Fibroblast of skin of scalp (primary cell): Measurements from ENCODE around the gene VAMP5.

Experiments
- DNase-seq: peaks from one replicate; pipeline ENCODE4 v3.0.0-alpha.2; 2013

VAMP5 gene

GRCh38 chr2:85642725-85643124 lies 58.5 kb downstream of the VAMP5 start:
- no peak for DNase-seq
